HG02973 (cell line): ENCODE data around the gene MMEL1.
"Not testable (repeated sequence)": the region's sequence is repeated elsewhere in the genome, so short reads cannot be mapped to it uniquely, and the experiment has no call there.

Experiments used
- ATAC-seq: cut with Tn5 transposase; IDR thresholded peaks from one replicate; pipeline ENCODE4 v1.9.1; 2021; ENCODE audit warnings: moderate library complexity; ENCODE audit not compliant: unreplicated experiment

MMEL1 gene

GRCh38 chr1:2580691-2581090 is 52.1 kb downstream of the MMEL1 start:
- ATAC-seq = no peak

GRCh38 chr1:2578758-2579118 is 54.1 kb downstream of the MMEL1 start:
- ATAC-seq = no peak

GRCh38 chr1:2577565-2578075 is 55.2 kb downstream of the MMEL1 start:
- peak; percentile 42 for ATAC-seq

- no peak for ATAC-seq
These were observed 56.8 kb downstream of the MMEL1 start for GRCh38 chr1:2575801-2576663.

GRCh38 chr1:2574350-2574749 is 58.5 kb downstream of the MMEL1 start:
- no peak for ATAC-seq

- no peak for ATAC-seq
These were observed 59.4 kb downstream of the MMEL1 start for GRCh38 chr1:2573250-2573920.

- no peak for ATAC-seq
These were observed 61.5 kb downstream of the MMEL1 start for GRCh38 chr1:2571348-2571747.

- ATAC-seq = no peak
These were observed 62.5 kb downstream of the MMEL1 start for GRCh38 chr1:2570332-2570731.

GRCh38 chr1:2569703-2570102 is 63.1 kb downstream of the MMEL1 start:
- ATAC-seq = not testable (repeated sequence)

GRCh38 chr1:2569060-2569459 is 63.8 kb downstream of the MMEL1 start:
- no peak for ATAC-seq

- not testable (repeated sequence) for ATAC-seq
These were observed 64.5 kb downstream of the MMEL1 start for GRCh38 chr1:2568187-2568816.

GRCh38 chr1:2567083-2567679 is 65.6 kb downstream of the MMEL1 start:
- ATAC-seq = no peak

- ATAC-seq = no peak
These were observed 66.4 kb downstream of the MMEL1 start for GRCh38 chr1:2566101-2567045.

- no peak for ATAC-seq
These were observed 67.9 kb downstream of the MMEL1 start for GRCh38 chr1:2564815-2565374.

- ATAC-seq = no peak
These were observed 68.6 kb downstream of the MMEL1 start for GRCh38 chr1:2564006-2564814.

GRCh38 chr1:2563205-2563604 is 69.6 kb downstream of the MMEL1 start:
- no peak for ATAC-seq

- no peak for ATAC-seq
These were observed 70.6 kb downstream of the MMEL1 start for GRCh38 chr1:2561898-2562895.

GRCh38 chr1:2561446-2561845 is 71.4 kb downstream of the MMEL1 start:
- no peak for ATAC-seq
